Right renal pelvis (tissue), 4 donors: ENCODE results near the gene MEGF11. TPM values are rescaled to one million over a fixed set of nuclear protein-coding genes. Genes with fewer than 3 reads are reported as not detected.

ENCODE experiments used
- DNase-seq, 4 donors: peaks; one replicate each; pipeline ENCODE4 v3.0.0-alpha.2; 2013; ENCODE audit warnings: low read depth in 4 of 4, low spot score in 3 of 4, missing footprints in 1 of 4
- polyA plus RNA-seq, 4 donors: library from polyadenylated mRNA; unstranded; fragments of 120-200 nt; gene quantifications; one replicate each; pipeline ENCODE4 v1.2.1, GENCODE V29; 2013; ENCODE audit not compliant: insufficient read length in 4 of 4

The MEGF11 gene
- polyA plus RNA-seq, 4 donors: 2.2 to 3.8 (median 2.6) TPM

GRCh38 chr15:66222273-66223198 lies 31.0 kb downstream of the MEGF11 start:
- no peak for DNase-seq

GRCh38 chr15:66221126-66221525 lies 32.4 kb downstream of the MEGF11 start:
- peak; percentile 10 to 27 (median 19) for DNase-seq

GRCh38 chr15:66220601-66221000 lies 32.9 kb downstream of the MEGF11 start:
- DNase-seq: no peak

GRCh38 chr15:66219339-66219738 lies 34.2 kb downstream of the MEGF11 start:
- DNase-seq: no peak

- DNase-seq: no peak
Measured at GRCh38 chr15:66216806-66217205, 36.7 kb downstream of the MEGF11 start.

- no peak for DNase-seq
Measured at GRCh38 chr15:66215811-66216210, 37.7 kb downstream of the MEGF11 start.

GRCh38 chr15:66214246-66214645 lies 39.3 kb downstream of the MEGF11 start:
- no peak for DNase-seq

- DNase-seq: no peak
Measured at GRCh38 chr15:66212563-66212921, 41.0 kb downstream of the MEGF11 start.

GRCh38 chr15:66211670-66212562 lies 41.6 kb downstream of the MEGF11 start:
- DNase-seq: no peak

- DNase-seq: no peak
Measured at GRCh38 chr15:66210684-66211083, 42.9 kb downstream of the MEGF11 start.

- DNase-seq: no peak
Measured at GRCh38 chr15:66198757-66199156, 54.8 kb downstream of the MEGF11 start.

GRCh38 chr15:66196602-66197001 lies 56.9 kb downstream of the MEGF11 start:
- DNase-seq: no peak

GRCh38 chr15:66195621-66196230 lies 57.8 kb downstream of the MEGF11 start:
- no peak for DNase-seq

- DNase-seq: no peak
Measured at GRCh38 chr15:66193066-66193465, 60.5 kb downstream of the MEGF11 start.

- no peak for DNase-seq
Measured at GRCh38 chr15:66190746-66191145, 62.8 kb downstream of the MEGF11 start.

- no peak for DNase-seq
Measured at GRCh38 chr15:66189291-66189690, 64.3 kb downstream of the MEGF11 start.

GRCh38 chr15:66188464-66188863 lies 65.1 kb downstream of the MEGF11 start:
- no peak for DNase-seq

GRCh38 chr15:66187271-66187670 lies 66.3 kb downstream of the MEGF11 start:
- no peak for DNase-seq

GRCh38 chr15:66186049-66186825 lies 67.3 kb downstream of the MEGF11 start:
- DNase-seq: no peak
